CD14-positive monocyte (primary cell): ENCODE results near the gene SLC47A1. TPM values are rescaled to one million over a fixed set of nuclear protein-coding genes. Genes with fewer than 3 reads are reported as not detected.
A peak's percentile ranks its signal among the peaks of the same experiment; 100 is the strongest.

Experiments used
- DNase-seq, 3 donors: peaks; one replicate each; pipeline ENCODE4 v3.0.0-alpha.2; 2011 to 2022
- H2AFZ ChIP-seq: 2 replicates; pipeline ENCODE4 v1.6.0; 2012; ENCODE audit warnings: mild to moderate bottlenecking, low read depth, low read length, inconsistent platforms; ENCODE audit not compliant: insufficient read depth, poor library complexity, severe bottlenecking
- H3K27ac ChIP-seq, 2 donors: 1 replicate in 1 of 2; 2 replicates in 1 of 2; pipeline ENCODE4 v1.5.1; 2012 to 2013; ENCODE audit warnings: low read length in 2 of 2, control low read depth in 1 of 2, inconsistent platforms in 1 of 2, low read depth in 1 of 2, mild to moderate bottlenecking in 1 of 2
- H3K27me3 ChIP-seq, 2 donors: one replicate each; pipeline versions ENCODE4 v1.6.0 to v1.6.1; 2011 to 2013; ENCODE audit warnings: low read length in 2 of 2; ENCODE audit not compliant: control insufficient read depth in 2 of 2, insufficient read depth in 2 of 2
- H3K36me3 ChIP-seq, 2 donors: replicated peaks in 1 of 2; 1 replicate in 1 of 2; 2 replicates in 1 of 2; pipeline versions ENCODE4 v1.5.1 to v1.6.1; 2012 to 2013; ENCODE audit warnings: low read length in 2 of 2, control low read depth in 1 of 2, inconsistent platforms in 1 of 2, mild to moderate bottlenecking in 1 of 2; ENCODE audit not compliant: insufficient read depth in 2 of 2, control insufficient read depth in 1 of 2
- H3K4me1 ChIP-seq, 2 donors: 1 replicate in 1 of 2; 2 replicates in 1 of 2; pipeline versions ENCODE4 v1.5.1 to v1.6.1; 2012 to 2013; ENCODE audit warnings: low read length in 2 of 2, control low read depth in 1 of 2, inconsistent platforms in 1 of 2, mild to moderate bottlenecking in 1 of 2, moderate library complexity in 1 of 2; ENCODE audit not compliant: insufficient read depth in 2 of 2, control insufficient read depth in 1 of 2
- H3K4me2 ChIP-seq: replicated peaks from 2 replicates; pipeline ENCODE3; 2012; ENCODE audit warnings: low read length, moderate library complexity, mild to moderate bottlenecking; ENCODE audit not compliant: poor library complexity, severe bottlenecking; ENCODE audit errors: extremely low read depth
- H3K4me3 ChIP-seq, 3 experiments: fragments of 200-600 bp in 1 of 3; sonication (generic) in 1 of 3; replicated peaks in 1 of 3; 1 replicate in 2 of 3; 2 replicates in 1 of 3; pipeline ENCODE4 v1.5.1; 2011 to 2013; ENCODE audit warnings: low read length in 3 of 3, mild to moderate bottlenecking in 3 of 3, control low read depth in 2 of 3, low read depth in 2 of 3, inconsistent platforms in 1 of 3, moderate library complexity in 1 of 3
- H3K79me2 ChIP-seq: 2 replicates; pipeline ENCODE4 v1.6.0; 2012; ENCODE audit warnings: mild to moderate bottlenecking, control low read depth, inconsistent platforms, low read length, moderate library complexity; ENCODE audit not compliant: insufficient read depth
- H3K9ac ChIP-seq: 2 replicates; pipeline ENCODE4 v1.6.0; 2017; ENCODE audit warnings: low read length, mild to moderate bottlenecking; ENCODE audit not compliant: insufficient read depth, poor library complexity, severe bottlenecking
- H3K9me3 ChIP-seq, 2 donors: replicated peaks in 1 of 2; 1 replicate in 1 of 2; 2 replicates in 1 of 2; pipeline versions ENCODE4 v1.5.1 to v1.6.1; 2012 to 2013; ENCODE audit warnings: low read length in 2 of 2, control low read depth in 1 of 2; ENCODE audit not compliant: control insufficient read depth in 1 of 2, insufficient read depth in 1 of 2
- H4K20me1 ChIP-seq: 2 replicates; pipeline ENCODE4 v1.6.0; 2012; ENCODE audit warnings: mild to moderate bottlenecking, low read length, control low read depth, moderate library complexity; ENCODE audit not compliant: insufficient read depth
- H3K27ac Mint-ChIP-seq, 7 donors: one replicate each; pipeline ENCODE4 v1.8.0; 2020; ENCODE audit warnings: mild to moderate bottlenecking in 7 of 7, mixed read lengths in 7 of 7, moderate library complexity in 6 of 7, inconsistent platforms in 2 of 7
- H3K27me3 Mint-ChIP-seq, 3 donors: one replicate each; pipeline ENCODE4 v1.8.0; 2021 to 2022; ENCODE audit warnings: low read depth in 3 of 3, mild to moderate bottlenecking in 3 of 3, mixed read lengths in 3 of 3, moderate library complexity in 3 of 3, inconsistent platforms in 1 of 3
- H3K36me3 Mint-ChIP-seq, 2 donors: one replicate each; pipeline ENCODE4 v1.8.0; 2020; ENCODE audit warnings: mixed read lengths in 2 of 2, inconsistent platforms in 1 of 2, mild to moderate bottlenecking in 1 of 2
- H3K4me1 Mint-ChIP-seq: one replicate; pipeline ENCODE4 v1.8.0; 2020; ENCODE audit warnings: mild to moderate bottlenecking, mixed read lengths
- H3K4me3 Mint-ChIP-seq, 2 donors: one replicate each; pipeline ENCODE4 v1.8.0; 2020; ENCODE audit warnings: mild to moderate bottlenecking in 2 of 2, mixed read lengths in 2 of 2, moderate library complexity in 1 of 2
- H3K9me3 Mint-ChIP-seq, 7 donors: one replicate each; pipeline ENCODE4 v1.8.0; 2020 to 2022; ENCODE audit warnings: mixed read lengths in 7 of 7, mild to moderate bottlenecking in 6 of 7, moderate library complexity in 6 of 7, inconsistent platforms in 2 of 7
- WGBS: methylation state at CpG from one replicate; pipeline ENCODE4 v1.1.5; 2013; ENCODE audit warnings: missing lambda C conversion rate; ENCODE audit not compliant: insufficient coverage; 5-methylcytosine and 5-hydroxymethylcytosine counted together
- intact Hi-C, 2 donors: fragments of 100-400 bp; cut with micrococcal nuclease; formaldehyde crosslinking; loops; one replicate each; pipeline versions ENCODE4 v1.15.0 to v1.15.1; 2023
- polyA minus RNA-seq: library from RNA; depleted of rRNA, polyadenylated mRNA; stranded (reverse); fragments of >200 nt; gene quantifications from 2 replicates; pipeline ENCODE4 v1.2.3, GENCODE V29; 2012
- polyA plus RNA-seq, 3 donors: library from polyadenylated mRNA; depleted of rRNA in 1 of 3; unstranded in 2 of 3; stranded (reverse) in 1 of 3; fragments of 300-500 nt in 2 of 3; fragments of >200 nt in 1 of 3; fragmentation: Illumina TruSeq in 2 of 3; gene quantifications; 1 replicate in 2 of 3; 2 replicates in 1 of 3; pipeline ENCODE4 v1.2.3, GENCODE V29; 2012 to 2021
- total RNA-seq, 12 experiments: library from RNA in 1 of 12; stranded (reverse) in 1 of 12; fragments of 120-200 nt in 1 of 12; gene quantifications; one replicate each; pipeline ENCODE4 v1.2.4 and lab custom pipeline; 2013 to 2026; ENCODE audit warnings: mixed read lengths in 6 of 12, inconsistent platforms in 1 of 12
- TF ChIP-seq, protein P1 (sequence below): fragments of 200-600 bp; IDR thresholded peaks from one replicate; pipeline ENCODE4 v1.8.0; 2022; ENCODE audit warnings: antibody characterized with exemption, mild to moderate bottlenecking

Gene SLC47A1, protein sequence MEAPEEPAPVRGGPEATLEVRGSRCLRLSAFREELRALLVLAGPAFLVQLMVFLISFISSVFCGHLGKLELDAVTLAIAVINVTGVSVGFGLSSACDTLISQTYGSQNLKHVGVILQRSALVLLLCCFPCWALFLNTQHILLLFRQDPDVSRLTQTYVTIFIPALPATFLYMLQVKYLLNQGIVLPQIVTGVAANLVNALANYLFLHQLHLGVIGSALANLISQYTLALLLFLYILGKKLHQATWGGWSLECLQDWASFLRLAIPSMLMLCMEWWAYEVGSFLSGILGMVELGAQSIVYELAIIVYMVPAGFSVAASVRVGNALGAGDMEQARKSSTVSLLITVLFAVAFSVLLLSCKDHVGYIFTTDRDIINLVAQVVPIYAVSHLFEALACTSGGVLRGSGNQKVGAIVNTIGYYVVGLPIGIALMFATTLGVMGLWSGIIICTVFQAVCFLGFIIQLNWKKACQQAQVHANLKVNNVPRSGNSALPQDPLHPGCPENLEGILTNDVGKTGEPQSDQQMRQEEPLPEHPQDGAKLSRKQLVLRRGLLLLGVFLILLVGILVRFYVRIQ
- 0.77 TPM for total RNA-seq (2013)
- 1 to 10 TPM in 1 of 3 donors, under 1 TPM in 2; 0.44 to 2.0 (median 0.49) TPM for polyA plus RNA-seq
- polyA minus RNA-seq = 0.40 and 0.83 TPM in 2 replicates
- total RNA-seq (lab: John Stamatoyannopoulos, UW) = 0.35 to 2.7 (median 0.90) reads per million in 11 experiments

GRCh38 chr17:19533718-19534561 lies at the start of gene SLC47A1:
TSS of gene SLC47A1 (plus strand) at chr17:19533854. CDS start at chr17:19533940, 86 bp downstream.
- DNase-seq = peak; percentile 19 to 33 (median 20)
- H2AFZ ChIP-seq = peak within 1 kb of the TSS; percentile 87
- Mint-ChIP-seq H3K27me3 (peaks cover 29 to 42% (median 32%) of the 10 kb centered on the region in 3 donors), H3K4me3 (peak within 1 kb of the TSS; percentile 76 to 89), H3K4me1 (peaks cover 43% of the 10 kb centered on the region), H3K27ac (peak within 1 kb of the TSS in 3 of 7 donors; percentile 36 to 54 (median 40)), H3K36me3 (peaks cover 3 to 12% of the 10 kb centered on the region in 2 donors), H3K9me3 (peaks cover 0 to 11% (median 4%) of the 10 kb centered on the region in 7 donors)
- peak within 1 kb of the TSS; percentile 57 for H3K9ac ChIP-seq
- peak within 1 kb of the TSS; percentile 40 to 77 (median 43) for H3K4me3 ChIP-seq
- H3K79me2 ChIP-seq = no peaks in the 10 kb centered on the region
- TF ChIP-seq, protein P1, sequence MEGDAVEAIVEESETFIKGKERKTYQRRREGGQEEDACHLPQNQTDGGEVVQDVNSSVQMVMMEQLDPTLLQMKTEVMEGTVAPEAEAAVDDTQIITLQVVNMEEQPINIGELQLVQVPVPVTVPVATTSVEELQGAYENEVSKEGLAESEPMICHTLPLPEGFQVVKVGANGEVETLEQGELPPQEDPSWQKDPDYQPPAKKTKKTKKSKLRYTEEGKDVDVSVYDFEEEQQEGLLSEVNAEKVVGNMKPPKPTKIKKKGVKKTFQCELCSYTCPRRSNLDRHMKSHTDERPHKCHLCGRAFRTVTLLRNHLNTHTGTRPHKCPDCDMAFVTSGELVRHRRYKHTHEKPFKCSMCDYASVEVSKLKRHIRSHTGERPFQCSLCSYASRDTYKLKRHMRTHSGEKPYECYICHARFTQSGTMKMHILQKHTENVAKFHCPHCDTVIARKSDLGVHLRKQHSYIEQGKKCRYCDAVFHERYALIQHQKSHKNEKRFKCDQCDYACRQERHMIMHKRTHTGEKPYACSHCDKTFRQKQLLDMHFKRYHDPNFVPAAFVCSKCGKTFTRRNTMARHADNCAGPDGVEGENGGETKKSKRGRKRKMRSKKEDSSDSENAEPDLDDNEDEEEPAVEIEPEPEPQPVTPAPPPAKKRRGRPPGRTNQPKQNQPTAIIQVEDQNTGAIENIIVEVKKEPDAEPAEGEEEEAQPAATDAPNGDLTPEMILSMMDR = no peak
- under 1% methylated on average over 84 of the region's 87 CpGs for WGBS
- peaks cover 5 to 25% of the 10 kb centered on the region in 2 donors for H3K27me3 ChIP-seq
- H3K4me2 ChIP-seq = peak within 1 kb of the TSS; percentile 92
- H3K9me3 ChIP-seq = no peaks in the 10 kb centered on the region
- H3K4me1 ChIP-seq = peaks cover 35 to 51% of the 10 kb centered on the region in 2 donors
- H3K36me3 ChIP-seq = no peaks in the 10 kb centered on the region
- H3K27ac ChIP-seq = no peak within 1 kb of the TSS
- intact Hi-C loops = no loop called here
- no peaks in the 10 kb centered on the region for H4K20me1 ChIP-seq
